Mesendoderm (in vitro differentiated cells): ENCODE measurements around the gene ZNF540.

Experiments
- DNase-seq: peaks from one replicate; pipeline ENCODE4 v3.0.0; 2013
- H2AK5ac ChIP-seq: 2 replicates; pipeline ENCODE4 v1.6.1; 2013; ENCODE audit warnings: low read length, inconsistent platforms
- H2BK120ac ChIP-seq: 2 replicates; pipeline ENCODE4 v1.6.1; 2013; ENCODE audit warnings: low read depth, mild to moderate bottlenecking, low read length, moderate library complexity, mixed read lengths
- H2BK15ac ChIP-seq: replicated peaks from 2 replicates; pipeline ENCODE4 v1.6.1; 2013; ENCODE audit warnings: low read depth, mild to moderate bottlenecking, moderate library complexity
- H2BK5ac ChIP-seq: 2 replicates; pipeline ENCODE4 v1.6.1; 2013; ENCODE audit warnings: low read length, inconsistent platforms
- H3K18ac ChIP-seq: 2 replicates; pipeline ENCODE4 v1.6.1; 2013; ENCODE audit warnings: mild to moderate bottlenecking, low read length, mixed read lengths
- H3K23ac ChIP-seq: one replicate; pipeline ENCODE4 v1.6.1; 2013; ENCODE audit warnings: low read length
- H3K27ac ChIP-seq: 2 replicates; pipeline ENCODE4 v1.5.1; 2013; ENCODE audit warnings: low read depth, mild to moderate bottlenecking, inconsistent platforms, low read length, moderate library complexity
- H3K27me3 ChIP-seq: 2 replicates; pipeline ENCODE4 v1.6.1; 2013; ENCODE audit warnings: low read length, control low read depth, mild to moderate bottlenecking, inconsistent platforms; ENCODE audit not compliant: insufficient read depth, poor library complexity
- H3K36me3 ChIP-seq: 2 replicates; pipeline ENCODE4 v1.6.1; 2013; ENCODE audit warnings: low read length, inconsistent platforms; ENCODE audit not compliant: control insufficient read depth, insufficient read depth
- H3K4ac ChIP-seq: one replicate; pipeline ENCODE4 v1.6.1; 2013; ENCODE audit warnings: low read depth, mild to moderate bottlenecking, low read length, moderate library complexity
- H3K4me1 ChIP-seq: 2 replicates; pipeline ENCODE4 v1.6.1; 2013; ENCODE audit warnings: low read depth, low read length, inconsistent platforms; ENCODE audit not compliant: control insufficient read depth
- H3K4me2 ChIP-seq: 2 replicates; pipeline ENCODE4 v1.6.1; 2013; ENCODE audit warnings: low read length
- H3K4me3 ChIP-seq: 2 replicates; pipeline ENCODE4 v1.5.1; 2013; ENCODE audit warnings: mild to moderate bottlenecking, low read length
- H3K56ac ChIP-seq: one replicate; pipeline ENCODE4 v1.6.1; 2013; ENCODE audit warnings: low read length
- H3K79me1 ChIP-seq: 2 replicates; pipeline ENCODE4 v1.6.1; 2013; ENCODE audit warnings: low read length, inconsistent platforms
- H3K79me2 ChIP-seq: 2 replicates; pipeline ENCODE4 v1.6.1; 2013; ENCODE audit warnings: mild to moderate bottlenecking, low read length; ENCODE audit not compliant: control insufficient read depth, insufficient read depth
- H3K9ac ChIP-seq: 2 replicates; pipeline ENCODE4 v1.6.1; 2013; ENCODE audit warnings: low read length, inconsistent platforms
- H4K5ac ChIP-seq: one replicate; pipeline ENCODE4 v1.6.1; 2013; ENCODE audit warnings: low read length
- H4K8ac ChIP-seq: one replicate; pipeline ENCODE4 v1.6.1; 2013; ENCODE audit warnings: low read depth, mild to moderate bottlenecking, control low read depth, low read length, moderate library complexity
- WGBS: extraction: QIAGEN DNeasy Blood & Tissue Kit; methylation state at CpG from one replicate; pipeline ENCODE4 v1.1.7; 2013; ENCODE audit warnings: low lambda C conversion rate, missing lambda C conversion rate; ENCODE audit not compliant: insufficient coverage; ENCODE audit errors: extremely low coverage; 5-methylcytosine and 5-hydroxymethylcytosine counted together

Gene ZNF540

GRCh38 chr19:37572203-37572602 lies 22.5 kb upstream of the ZNF540 start:
- no peak overlapping the region for H3K56ac ChIP-seq
- no peak overlapping the region for H3K27ac ChIP-seq
- no peak overlapping the region for H3K4me3 ChIP-seq
- DNase-seq, result no peak
- H3K4ac ChIP-seq, result no peak overlapping the region
- no peak overlapping the region for H2BK5ac ChIP-seq
- H3K36me3 ChIP-seq, result no peaks in the 10 kb centered on the region
- no peaks in the 10 kb centered on the region for H3K79me1 ChIP-seq
- H4K5ac ChIP-seq, result no peak overlapping the region
- H3K4me1 ChIP-seq, result no peaks in the 10 kb centered on the region
- no peaks in the 10 kb centered on the region for H3K79me2 ChIP-seq
- no peak overlapping the region for H3K18ac ChIP-seq
- no peaks in the 10 kb centered on the region for H3K27me3 ChIP-seq
- H2BK120ac ChIP-seq, result no peak overlapping the region
- no peak overlapping the region for H4K8ac ChIP-seq
- no peak overlapping the region for H2BK15ac ChIP-seq
- H2AK5ac ChIP-seq, result no peak overlapping the region
- no peak overlapping the region for H3K4me2 ChIP-seq
- H3K23ac ChIP-seq, result no peak overlapping the region
- no peak overlapping the region for H3K9ac ChIP-seq

- Histone ChIP-seq H3K18ac (no peak overlapping the region), H3K27me3 (no peaks in the 10 kb centered on the region), H3K4ac (no peak overlapping the region), H3K79me2 (no peaks in the 10 kb centered on the region), H3K4me2 (no peak overlapping the region), H3K27ac (no peak overlapping the region), H3K79me1 (no peaks in the 10 kb centered on the region), H3K4me1 (no peaks in the 10 kb centered on the region), H4K5ac (no peak overlapping the region), H4K8ac (no peak overlapping the region), H3K56ac (no peak overlapping the region), H3K4me3 (no peak overlapping the region), H2BK15ac (no peak overlapping the region), H2BK120ac (no peak overlapping the region), H2AK5ac (no peak overlapping the region), H3K9ac (no peak overlapping the region), H2BK5ac (no peak overlapping the region), H3K23ac (no peak overlapping the region), H3K36me3 (no peaks in the 10 kb centered on the region)
- no CpG with 5 or more reads among the region's 2 CpGs for WGBS
- DNase-seq, result peak; percentile 22
Observed at GRCh38 chr19:37583340-37583739, 11.3 kb upstream of the ZNF540 start.

- WGBS, result no CpG with 5 or more reads among the region's 9 CpGs
- DNase-seq, result no peak
Observed at GRCh38 chr19:37593996-37594303, 726 bp upstream of the ZNF540 start.

GRCh38 chr19:37594982-37595382 lies 306 bp downstream of the ZNF540 start:
- peak overlapping the region; percentile 18 for H3K4me3 ChIP-seq
- no peak overlapping the region for H2BK120ac ChIP-seq
- H3K79me2 ChIP-seq, result no peaks in the 10 kb centered on the region
- no peaks in the 10 kb centered on the region for H3K27me3 ChIP-seq
- H3K36me3 ChIP-seq, result no peaks in the 10 kb centered on the region
- no peak overlapping the region for H3K27ac ChIP-seq
- H2BK5ac ChIP-seq, result no peak overlapping the region
- peak overlapping the region; percentile 86 for H3K56ac ChIP-seq
- no peak overlapping the region for H3K4ac ChIP-seq
- no peak overlapping the region for H2BK15ac ChIP-seq
- peak overlapping the region; percentile 30 for H3K9ac ChIP-seq
- peak overlapping the region; percentile 80 for H3K23ac ChIP-seq
- peak overlapping the region; percentile 45 for H3K4me2 ChIP-seq
- DNase-seq, result no peak
- no peak overlapping the region for H4K8ac ChIP-seq
- no CpG with 5 or more reads among the region's 20 CpGs for WGBS
- peaks cover 2% of the 10 kb centered on the region for H3K79me1 ChIP-seq
- no peaks in the 10 kb centered on the region for H3K4me1 ChIP-seq
- H3K18ac ChIP-seq, result no peak overlapping the region
- no peak overlapping the region for H2AK5ac ChIP-seq
- no peak overlapping the region for H4K5ac ChIP-seq

More at GRCh38 chr19:37593996-37594303, 726 bp upstream of the ZNF540 start:
- Histone ChIP-seq H3K36me3 (no peaks in the 10 kb centered on the region), H3K4ac (no peak overlapping the region), H4K8ac (no peak overlapping the region), H3K4me3 (peak overlapping the region; percentile 53), H3K79me2 (no peaks in the 10 kb centered on the region), H3K4me1 (no peaks in the 10 kb centered on the region), H2BK15ac (no peak overlapping the region), H3K56ac (peak overlapping the region; percentile 96), H2BK5ac (no peak overlapping the region), H3K18ac (no peak overlapping the region), H2AK5ac (no peak overlapping the region), H3K9ac (peak overlapping the region; percentile 74), H3K27me3 (no peaks in the 10 kb centered on the region), H2BK120ac (no peak overlapping the region), H3K79me1 (peaks cover 2% of the 10 kb centered on the region), H4K5ac (no peak overlapping the region), H3K4me2 (peak overlapping the region; percentile 23), H3K23ac (no peak overlapping the region), H3K27ac (peak overlapping the region; percentile 69)

- no peak overlapping the region for H2BK120ac ChIP-seq
- H3K79me1 ChIP-seq, result no peaks in the 10 kb centered on the region
- H3K79me2 ChIP-seq, result no peaks in the 10 kb centered on the region
- no peak overlapping the region for H3K56ac ChIP-seq
- no peak overlapping the region for H2AK5ac ChIP-seq
- no peak overlapping the region for H4K8ac ChIP-seq
- WGBS, result no CpG with 5 or more reads among the region's 11 CpGs
- peaks cover 4% of the 10 kb centered on the region for H3K36me3 ChIP-seq
- H3K4ac ChIP-seq, result no peak overlapping the region
- no peak overlapping the region for H3K4me2 ChIP-seq
- no peak overlapping the region for H3K23ac ChIP-seq
- no peak overlapping the region for H3K18ac ChIP-seq
- H2BK5ac ChIP-seq, result no peak overlapping the region
- H3K27ac ChIP-seq, result no peak overlapping the region
- H3K27me3 ChIP-seq, result no peaks in the 10 kb centered on the region
- peak overlapping the region; percentile 40 for H3K4me3 ChIP-seq
- H3K4me1 ChIP-seq, result no peaks in the 10 kb centered on the region
- H2BK15ac ChIP-seq, result no peak overlapping the region
- no peak overlapping the region for H3K9ac ChIP-seq
- H4K5ac ChIP-seq, result no peak overlapping the region
- peak; percentile 56 for DNase-seq
Observed at GRCh38 chr19:37635076-37636056, 40.7 kb downstream of the ZNF540 start.
